HG03039 (cell line): ENCODE measurements around the gene PIM3.
"Not testable (repeated sequence)": the region's sequence is repeated elsewhere in the genome, so short reads cannot be mapped to it uniquely, and the experiment has no call there.

Source experiments
- ATAC-seq: cut with Tn5 transposase; IDR thresholded peaks from one replicate; pipeline ENCODE4 v1.9.1; 2021; ENCODE audit warnings: mild to moderate bottlenecking, moderate library complexity; ENCODE audit not compliant: unreplicated experiment

Gene PIM3

DNA sequence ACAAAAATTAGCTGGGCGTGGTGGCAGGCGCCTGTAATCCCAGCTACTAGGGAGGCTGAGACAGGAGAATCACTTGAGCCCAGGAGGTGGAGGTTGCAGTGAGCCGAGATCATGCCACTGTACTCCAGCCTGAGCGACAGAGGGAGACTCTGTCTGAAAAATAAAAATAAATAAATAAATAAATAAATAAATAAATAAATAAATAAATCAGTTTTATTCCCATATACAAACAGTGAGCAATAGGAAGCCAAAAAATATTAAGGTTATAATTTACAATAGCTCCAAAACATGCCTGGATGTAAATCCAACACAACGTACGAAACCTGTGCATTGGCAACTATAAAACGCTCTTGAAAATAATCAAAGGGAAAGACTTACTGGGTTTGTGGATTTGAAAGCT, 21.2 kb downstream of the PIM3 start:
- not testable (repeated sequence) for ATAC-seq

DNA sequence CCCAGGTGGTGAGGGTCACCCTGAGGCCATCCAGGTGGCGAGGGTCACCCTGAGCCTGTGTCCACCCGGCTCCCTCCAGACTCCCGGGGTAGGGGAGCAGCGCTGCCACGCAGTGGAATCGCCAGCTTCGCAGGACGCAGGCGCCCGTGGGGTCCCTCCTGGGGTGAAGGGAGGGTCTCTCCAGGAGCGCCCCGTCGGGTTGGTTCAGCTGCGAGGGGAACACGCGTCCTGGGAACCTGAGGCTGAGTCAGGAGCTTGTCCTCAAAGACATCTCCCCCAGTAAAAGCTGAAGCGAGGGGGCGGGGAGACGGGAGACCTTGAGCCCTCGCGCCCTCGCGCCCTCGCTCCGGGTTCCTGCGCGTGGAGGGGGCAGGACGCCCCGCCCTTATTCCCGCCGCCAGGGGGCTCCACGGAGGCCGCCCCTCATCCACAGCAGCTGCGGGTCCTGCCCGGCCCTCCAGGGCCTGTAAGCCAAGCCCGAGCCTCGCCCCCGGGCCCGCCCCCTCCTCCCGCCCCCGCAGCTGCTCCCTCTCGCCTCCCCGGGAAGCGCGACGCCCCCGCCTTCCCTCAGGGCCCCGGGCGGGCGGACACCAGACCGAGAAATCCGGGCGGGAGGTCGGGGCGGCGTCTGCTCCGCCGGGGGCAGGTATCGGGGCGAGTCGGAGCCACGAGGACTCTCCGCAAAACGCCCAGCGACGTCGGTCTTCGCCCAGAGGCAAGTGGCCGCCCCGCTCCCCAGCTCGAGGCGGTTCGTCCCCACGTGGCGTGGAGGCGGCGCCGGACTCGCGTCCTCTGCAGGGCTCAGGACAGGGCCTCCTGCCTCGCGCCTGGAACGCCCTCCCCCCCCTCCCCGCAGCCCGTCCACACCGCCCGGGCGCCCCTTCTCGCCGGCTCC, 22.8 kb downstream of the PIM3 start:
- no peak for ATAC-seq

GRCh38 chr22:49986325-49986724, 25.8 kb downstream of the PIM3 start:
- ATAC-seq: no peak

DNA sequence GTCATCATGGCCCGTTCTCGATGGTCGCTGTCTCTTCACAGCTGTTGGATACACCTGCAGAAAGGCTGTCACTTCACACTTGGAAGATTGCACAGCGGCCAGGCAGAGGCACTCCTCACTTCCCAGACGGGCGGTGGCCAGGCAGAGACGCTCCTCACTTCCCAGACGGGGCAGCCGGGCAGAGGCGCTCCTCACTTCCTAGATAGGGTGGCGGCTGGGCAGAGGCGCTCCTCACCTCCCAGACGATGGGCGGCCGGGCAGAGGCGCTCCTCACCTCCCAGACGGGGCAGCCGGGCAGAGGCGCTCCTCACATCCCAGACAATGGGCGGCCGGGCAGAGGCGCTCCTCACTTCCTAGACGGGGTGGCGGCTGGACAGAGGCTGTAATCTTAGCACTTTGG, 29.3 kb downstream of the PIM3 start:
- not testable (repeated sequence) for ATAC-seq

- no peak for ATAC-seq
Measured at GRCh38 chr22:49991167-49991566, 30.6 kb downstream of the PIM3 start.

DNA sequence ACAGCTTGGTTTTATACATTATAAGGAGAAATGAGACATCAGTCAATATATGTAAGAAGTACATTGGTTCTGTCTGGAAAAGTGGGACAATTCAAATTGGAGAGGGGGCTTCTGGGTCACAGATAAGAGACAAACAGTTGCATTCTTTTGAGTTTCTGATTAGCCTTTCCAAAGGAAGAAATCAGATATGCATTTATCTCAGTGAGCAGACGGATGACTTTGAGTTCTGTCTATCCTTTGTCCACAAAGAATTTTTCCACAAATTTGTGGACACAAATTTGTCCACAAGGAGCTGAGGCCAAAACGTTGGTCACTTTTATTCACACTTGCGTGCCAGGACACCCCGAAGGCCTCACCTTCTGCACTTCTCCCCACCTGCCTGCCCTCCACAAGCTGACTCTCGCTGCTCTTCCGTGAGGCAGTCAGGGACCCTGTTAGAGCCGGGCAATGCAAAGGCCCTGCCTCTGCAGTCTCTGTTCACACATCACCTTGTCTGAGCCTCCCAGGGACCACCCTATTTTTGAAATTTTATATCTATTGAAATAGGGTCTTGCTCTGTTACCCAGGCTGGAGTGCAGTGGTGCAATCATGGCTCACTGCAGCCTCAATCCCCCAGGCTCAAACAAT, 31.4 kb downstream of the PIM3 start:
- no peak for ATAC-seq

DNA sequence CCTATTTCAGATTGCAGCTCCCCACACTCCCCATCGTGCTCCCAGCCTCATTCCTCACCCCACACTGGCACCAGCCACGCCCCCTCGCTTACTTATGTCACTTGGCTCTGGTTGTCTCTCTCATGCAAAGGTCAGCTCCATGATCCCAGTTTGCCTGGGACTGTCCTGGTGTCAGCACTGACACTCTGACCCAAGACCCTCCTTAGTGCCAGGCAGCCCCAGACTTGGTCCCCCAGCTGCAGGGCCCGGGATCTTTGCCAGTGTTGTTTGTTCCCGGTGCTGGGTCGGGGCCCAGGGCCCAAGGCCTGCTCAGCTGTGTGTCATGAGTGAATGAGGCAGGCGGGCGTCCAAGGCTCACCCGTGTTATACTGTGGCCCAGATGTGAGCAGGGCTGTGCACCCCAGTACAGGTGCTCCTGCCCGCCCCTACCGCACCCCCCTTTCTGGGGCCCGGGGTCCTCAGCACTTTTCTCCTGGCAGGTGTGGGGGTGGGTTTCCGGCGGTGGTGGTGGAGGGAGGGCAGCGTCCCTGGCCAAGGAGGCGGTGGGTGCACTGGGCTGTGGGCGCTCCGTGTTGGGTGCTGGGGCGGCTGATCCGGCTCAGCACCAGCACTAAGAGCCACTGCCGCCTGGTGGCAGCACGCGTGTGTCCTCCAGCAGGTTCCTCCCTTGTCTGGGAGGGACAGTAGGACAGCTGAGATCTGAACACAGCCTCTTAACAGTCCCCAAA, 32.5 kb downstream of the PIM3 start:
- ATAC-seq: no peak

DNA sequence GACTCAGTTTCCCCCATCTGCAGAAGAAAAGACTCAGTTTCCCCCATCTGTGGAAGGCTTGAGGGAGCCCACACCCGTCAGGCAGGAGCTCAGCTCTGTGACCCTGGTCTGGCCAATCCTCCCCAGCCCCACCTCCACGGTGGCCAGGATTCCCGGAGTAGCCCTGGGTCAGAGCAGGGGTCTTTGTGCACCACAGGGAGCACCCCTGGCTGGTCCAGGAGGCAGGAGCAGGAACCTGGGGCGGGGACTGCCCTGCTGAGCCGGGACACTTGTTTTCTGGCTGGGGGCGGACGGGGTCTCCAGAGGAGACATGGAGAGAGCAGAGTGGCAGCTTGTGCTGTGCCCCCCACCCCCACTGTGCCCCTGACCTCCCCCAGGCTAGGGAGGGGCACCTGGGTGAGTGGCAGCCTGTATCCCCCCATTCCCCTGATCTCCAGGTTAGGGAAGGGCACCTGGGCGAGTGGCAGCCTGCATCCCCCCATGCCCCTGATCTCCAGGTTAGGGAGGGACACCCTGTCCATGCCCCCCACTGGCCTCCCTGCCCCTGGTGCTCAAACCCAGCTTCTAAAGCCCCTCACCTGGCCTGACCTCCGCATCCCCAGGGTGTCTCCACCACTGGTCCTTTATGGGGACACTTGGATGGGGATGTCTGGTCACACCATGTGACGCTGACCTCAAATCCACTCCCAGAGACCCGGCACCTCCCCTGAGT, 33.2 kb downstream of the PIM3 start:
- ATAC-seq: no peak

DNA sequence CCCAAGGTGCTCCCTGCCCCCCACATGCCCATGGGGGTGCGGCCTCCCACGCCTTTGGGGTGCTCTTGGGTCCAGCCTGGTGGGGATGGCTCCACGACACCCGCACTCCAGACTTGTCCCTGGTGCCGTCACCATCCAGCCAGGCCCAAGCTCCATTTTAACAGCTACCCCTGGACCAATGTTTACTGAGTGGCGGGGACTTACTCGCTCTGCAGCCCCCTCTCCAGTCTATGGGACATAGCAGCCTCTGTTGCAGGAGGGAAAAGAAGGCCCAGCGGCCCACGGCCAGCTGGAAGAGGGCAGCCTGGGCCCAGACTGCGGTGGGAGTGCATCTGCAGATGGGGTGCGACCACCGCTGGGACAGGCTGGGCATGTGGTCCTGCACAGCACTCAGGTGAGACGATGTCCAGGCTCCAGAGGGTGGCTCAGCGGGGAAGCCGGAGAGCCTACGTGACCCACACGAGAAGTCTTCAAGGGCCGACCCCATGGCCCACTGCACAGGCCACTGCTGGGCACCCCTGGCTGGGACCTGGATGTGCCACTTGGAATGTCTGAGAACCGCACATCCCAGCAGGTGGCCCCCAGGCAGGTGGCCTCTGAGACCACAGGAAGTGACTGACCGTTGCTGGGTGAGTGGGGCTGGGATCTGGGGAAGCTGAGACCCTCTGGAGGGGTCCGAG, 33.9 kb downstream of the PIM3 start:
- no peak for ATAC-seq

- ATAC-seq: no peak
Measured at GRCh38 chr22:49995041-49995360, 34.4 kb downstream of the PIM3 start.

GRCh38 chr22:49995361-49996118, 35.0 kb downstream of the PIM3 start:
- no peak for ATAC-seq

GRCh38 chr22:49996119-49996517, 35.5 kb downstream of the PIM3 start:
- ATAC-seq: no peak

DNA sequence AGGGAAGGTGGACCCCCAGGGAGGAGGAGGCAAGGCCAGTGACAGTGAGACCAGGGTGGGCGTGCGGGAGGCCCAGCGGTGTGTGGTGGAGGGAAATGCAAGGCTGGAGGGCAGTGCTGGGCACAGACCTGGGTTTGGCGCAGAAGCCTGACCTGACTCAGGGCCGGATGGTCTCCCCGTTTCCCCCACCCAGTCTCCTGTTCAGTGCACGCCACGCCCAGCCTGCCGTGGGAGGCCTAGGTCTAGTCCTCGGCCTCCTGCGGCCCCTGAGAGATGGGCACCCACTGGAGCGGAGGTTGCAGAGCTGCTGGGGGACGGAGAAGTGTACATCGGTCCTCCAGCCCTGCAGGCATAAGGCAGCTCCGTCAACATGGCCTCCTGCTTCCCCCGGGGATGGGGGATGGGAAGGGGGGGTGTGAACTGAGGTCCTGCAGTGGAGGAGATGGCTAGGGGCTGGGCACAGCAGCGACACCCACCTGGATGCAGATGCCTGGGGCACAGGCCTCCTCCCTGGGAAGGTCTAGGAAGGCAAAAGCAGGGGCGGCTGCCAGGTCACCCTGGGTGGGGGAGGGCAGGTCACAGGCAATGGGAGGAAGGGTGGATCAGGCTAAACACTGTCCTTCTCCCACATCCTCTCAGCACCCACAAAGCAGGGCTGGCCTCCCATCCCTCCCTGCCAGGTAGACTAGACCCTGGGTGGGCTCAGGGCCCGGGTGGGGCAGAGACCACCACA, 36.1 kb downstream of the PIM3 start:
- ATAC-seq: no peak

DNA sequence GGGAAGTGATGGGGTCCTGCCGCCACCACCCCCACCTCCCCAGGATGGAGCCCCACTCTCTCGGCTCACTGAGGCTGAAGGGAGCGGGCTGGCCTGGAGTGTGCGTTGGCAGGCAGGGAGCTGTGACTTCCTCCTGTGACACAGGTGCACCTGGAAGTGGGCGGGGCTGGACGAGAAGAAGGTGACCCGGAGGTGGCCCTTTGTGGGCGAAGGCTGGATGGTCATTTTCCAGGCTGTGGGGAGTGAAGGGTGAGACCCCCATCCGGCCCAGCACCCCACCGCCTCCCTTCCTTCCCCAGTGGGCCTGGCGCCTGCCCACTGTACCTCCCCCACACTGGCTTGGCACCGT, 36.7 kb downstream of the PIM3 start:
- ATAC-seq: no peak

DNA sequence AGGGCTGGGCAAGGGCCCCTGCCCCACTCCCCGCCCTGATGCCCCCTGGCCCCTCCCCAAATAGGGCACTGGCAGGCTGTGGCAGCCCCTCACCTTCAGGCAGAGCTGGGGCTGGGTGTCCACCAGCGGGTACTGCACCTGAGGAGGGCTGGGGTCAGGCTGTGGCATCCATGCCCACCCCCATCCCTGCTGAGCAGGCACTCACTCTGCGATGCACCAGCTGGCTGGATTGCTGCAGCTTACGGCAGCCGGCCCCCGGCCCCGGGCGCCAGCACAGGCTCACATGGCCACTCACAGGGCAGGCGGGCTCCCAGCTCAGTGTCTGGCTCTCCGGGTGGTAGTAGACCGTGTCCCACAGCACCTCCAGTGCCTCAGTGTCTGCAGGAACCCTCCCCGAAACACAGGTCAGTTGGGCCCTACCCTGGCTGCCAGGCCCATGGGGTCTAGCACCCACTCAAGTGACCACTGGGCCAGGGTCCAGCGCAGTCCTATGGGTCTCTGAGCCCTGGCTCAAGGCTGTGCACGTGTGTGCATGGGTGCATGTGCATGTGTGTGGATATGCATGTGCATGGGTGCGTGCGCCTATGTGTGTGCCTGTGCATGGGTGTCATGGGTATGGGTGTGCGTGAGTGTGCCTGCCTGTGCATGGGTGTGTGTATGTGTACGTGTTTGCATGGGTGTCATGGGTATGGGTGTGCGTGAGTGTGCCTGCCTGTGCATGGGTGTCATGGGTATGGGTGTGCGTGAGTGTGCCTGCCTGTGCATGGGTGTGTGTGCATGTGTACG, 37.6 kb downstream of the PIM3 start:
- no peak for ATAC-seq

GRCh38 chr22:49998718-49999062, 38.1 kb downstream of the PIM3 start:
- ATAC-seq: no peak

DNA sequence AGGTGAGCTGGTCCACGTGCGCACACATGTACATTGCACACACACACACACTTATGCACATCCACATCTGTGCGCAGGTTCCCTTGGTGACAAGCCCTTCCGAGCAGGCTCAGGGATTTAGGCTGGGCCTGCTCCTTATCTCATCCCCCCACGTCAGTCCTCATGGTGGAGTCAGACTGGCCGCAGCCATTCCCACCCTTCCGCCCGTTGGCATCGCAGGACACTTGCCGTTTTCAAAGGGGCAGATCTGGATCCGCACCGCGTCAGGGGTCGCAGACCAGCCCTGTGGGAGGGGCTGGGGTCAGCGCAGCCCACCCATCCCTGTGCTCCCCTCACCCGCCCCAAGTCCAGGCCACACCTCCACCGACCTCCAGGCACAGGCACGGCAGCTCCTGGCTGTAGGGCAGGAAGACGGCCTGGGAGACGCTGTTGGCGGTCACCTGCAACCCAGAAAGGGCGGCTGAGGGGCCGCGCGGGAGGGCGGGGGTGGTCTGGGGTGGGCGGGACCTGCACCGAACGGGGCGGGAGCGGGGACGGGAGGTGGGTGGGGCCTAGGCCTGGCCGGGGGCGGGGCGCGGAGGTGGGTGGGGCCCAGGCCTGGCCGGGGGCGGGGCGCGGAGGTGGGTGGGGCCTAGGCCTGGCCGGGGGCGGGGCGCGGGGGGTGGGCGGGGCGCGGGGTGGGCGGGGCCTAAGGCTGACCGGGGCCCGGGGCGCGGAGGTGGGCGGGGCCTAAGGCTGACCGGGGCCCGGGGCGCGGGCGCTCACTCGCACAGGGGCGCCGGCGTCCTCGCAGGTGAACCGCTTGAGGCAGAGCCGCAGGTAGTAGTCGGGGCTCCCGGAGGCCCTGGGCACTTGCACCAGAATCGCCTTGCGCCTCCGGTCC, 38.7 kb downstream of the PIM3 start:
- ATAC-seq: no peak
